Mucosa of descending colon (tissue), 3 donors: ENCODE results near the gene SMPDL3A. TPM values are rescaled to one million over a fixed set of nuclear protein-coding genes. Genes with fewer than 3 reads are reported as not detected.

Experiments
- ATAC-seq: fragments of 200-7000 bp; cut with Tn5 transposase; one replicate; pipeline ENCODE4 v1.9.1; 2020; ENCODE audit warnings: mild to moderate bottlenecking, moderate library complexity
- DNase-seq, 3 donors: peaks; one replicate each; pipeline ENCODE4 v3.0.0-alpha.2; 2020
- H3K36me3 ChIP-seq: fragments of 200-600 bp; one replicate; pipeline ENCODE4 v1.8.0; 2021; ENCODE audit warnings: low read depth, mild to moderate bottlenecking
- H3K4me1 ChIP-seq: fragments of 200-600 bp; one replicate; pipeline ENCODE4 v1.8.0; 2021; ENCODE audit warnings: low read depth, mild to moderate bottlenecking
- H3K4me3 ChIP-seq: fragments of 200-600 bp; one replicate; pipeline ENCODE4 v1.8.0; 2021; ENCODE audit warnings: mild to moderate bottlenecking
- H3K9me3 ChIP-seq: fragments of 200-600 bp; one replicate; pipeline ENCODE4 v1.8.0; 2021; ENCODE audit warnings: mild to moderate bottlenecking
- CTCF ChIP-seq: fragments of 200-600 bp; IDR thresholded peaks from one replicate; pipeline ENCODE4 v1.8.0; 2022; ENCODE audit warnings: antibody characterized with exemption, mild to moderate bottlenecking
- intact Hi-C, 2 donors: fragments of 100-400 bp; cut with DNase I in 1 of 2; cut with micrococcal nuclease in 1 of 2; formaldehyde crosslinking; loops; one replicate each; pipeline versions ENCODE4 v1.11.0 to v1.11.1; 2022; cut with DNase I, micrococcal nuclease
- total RNA-seq, 3 donors: library from RNA; stranded (reverse); fragmentation: NEBNext Ultra II Directional in 2 of 3; extraction: Animal tissue kit (Norgen Biotek cat#: 25700) in 2 of 3; gene quantifications; one replicate each; pipeline versions ENCODE4 v1.2.1 to v1.2.4, GENCODE V29; 2021 to 2023
- donor health status: DM: no; HTN: no; CAD: no; lungs with moderate emphysema.
- donor health status: DM: no; HTN: no; CAD: no.
- donor health status: DM: no; HTN: yes; CAD: no.

Gene SMPDL3A
- total RNA-seq, 3 donors from 2014 or later = 81.7 to 192 (median 158) TPM

- intact Hi-C loops = no loop called here
- ATAC-seq (no peak), DNase-seq (no peak)
- TF ChIP-seq CTCF = no peak
- Histone ChIP-seq H3K4me3 (no peak overlapping the region), H3K4me1 (peaks cover 22% of the 10 kb centered on the region), H3K9me3 (no peaks in the 10 kb centered on the region), H3K36me3 (no peaks in the 10 kb centered on the region)
These were observed 850 bp upstream of the SMPDL3A start for GRCh38 chr6:122788208-122788607.

GRCh38 chr6:122788663-122789181 lies 336 bp upstream of the SMPDL3A start:
- Histone ChIP-seq H3K36me3 (no peaks in the 10 kb centered on the region), H3K4me3 (peak overlapping the region; percentile 57), H3K4me1 (peaks cover 22% of the 10 kb centered on the region), H3K9me3 (no peaks in the 10 kb centered on the region)
- no peak for DNase-seq
- ATAC-seq = no peak
- no peak for TF ChIP-seq CTCF
- intact Hi-C loops = no loop called here

GRCh38 chr6:122790028-122790422 lies 967 bp downstream of the SMPDL3A start:
- ATAC-seq = no peak
- no peaks in the 10 kb centered on the region for H3K9me3 ChIP-seq
- no peak for DNase-seq
- H3K4me1 ChIP-seq = peaks cover 22% of the 10 kb centered on the region
- peak overlapping the region; percentile 57 for H3K4me3 ChIP-seq
- no peaks in the 10 kb centered on the region for H3K36me3 ChIP-seq
- intact Hi-C loops = no loop called here
- TF ChIP-seq CTCF = no peak

- peaks cover 22% of the 10 kb centered on the region for H3K4me1 ChIP-seq
- peak overlapping the region; percentile 57 for H3K4me3 ChIP-seq
- DNase-seq (peak in 1 of 3 donors; percentile 51), ATAC-seq (peak; percentile 43)
- no peak for TF ChIP-seq CTCF
- no peaks in the 10 kb centered on the region for H3K9me3 ChIP-seq
- no peaks in the 10 kb centered on the region for H3K36me3 ChIP-seq
- intact Hi-C loops = no loop called here
These were observed 1.6 kb downstream of the SMPDL3A start for GRCh38 chr6:122790423-122791309.

- DNase-seq = no peak
- H3K36me3 ChIP-seq = no peaks in the 10 kb centered on the region
- H3K4me1 ChIP-seq = peaks cover 22% of the 10 kb centered on the region
- no peak overlapping the region for H3K4me3 ChIP-seq
- no peak for ATAC-seq
- H3K9me3 ChIP-seq = no peaks in the 10 kb centered on the region
- intact Hi-C loops = no loop called here
- TF ChIP-seq CTCF = no peak
These were observed 2.2 kb downstream of the SMPDL3A start for GRCh38 chr6:122791310-122791679.
